ENCODE results near the gene HSPB9. TPM values are rescaled to one million over a fixed set of nuclear protein-coding genes. Genes with fewer than 3 reads are reported as not detected.

Gene HSPB9
- total RNA-seq, 1 donor from 2014 or later, result 1.2 TPM

DNA sequence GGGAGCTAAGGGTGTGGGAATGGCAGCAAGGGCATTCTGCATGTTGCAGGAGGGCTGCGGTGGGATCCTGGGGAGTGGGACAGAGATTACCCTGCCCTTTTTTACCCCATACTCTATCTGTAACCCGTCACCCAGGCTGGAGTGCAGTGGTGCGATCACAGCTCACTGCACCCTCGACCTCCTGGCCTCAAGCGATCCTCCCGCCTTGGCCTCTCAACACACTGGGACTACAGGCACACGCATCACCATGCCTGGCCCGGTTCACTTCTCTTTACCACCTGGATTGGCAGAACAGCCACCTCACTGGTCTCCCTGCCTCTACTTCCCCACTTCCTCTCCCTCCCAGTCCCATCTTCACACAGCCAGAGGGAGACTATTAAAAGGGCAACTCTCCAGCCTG lies 33.9 kb upstream of the HSPB9 start:
- DNase-seq (ENCODE audit: extremely low spot score in 2 of 2), result no peak
- Histone ChIP-seq H3K4me3 (no peak overlapping the region), H3K36me3 (no peaks in the 10 kb centered on the region), H3K9me3 (no peaks in the 10 kb centered on the region), H3K4me1 (no peaks in the 10 kb centered on the region), H3K27me3 (no peaks in the 10 kb centered on the region), H3K27ac (no peak overlapping the region)
- no peak for TF ChIP-seq POLR2AphosphoS5 (IDR thresholded peaks at IDR 0.05; ENCODE audit: insufficient read depth in 1 of 2, low read depth in 1 of 2)
- TF ChIP-seq POLR2A (IDR thresholded peaks at IDR 0.05), result no peak
- TF ChIP-seq, protein P1, sequence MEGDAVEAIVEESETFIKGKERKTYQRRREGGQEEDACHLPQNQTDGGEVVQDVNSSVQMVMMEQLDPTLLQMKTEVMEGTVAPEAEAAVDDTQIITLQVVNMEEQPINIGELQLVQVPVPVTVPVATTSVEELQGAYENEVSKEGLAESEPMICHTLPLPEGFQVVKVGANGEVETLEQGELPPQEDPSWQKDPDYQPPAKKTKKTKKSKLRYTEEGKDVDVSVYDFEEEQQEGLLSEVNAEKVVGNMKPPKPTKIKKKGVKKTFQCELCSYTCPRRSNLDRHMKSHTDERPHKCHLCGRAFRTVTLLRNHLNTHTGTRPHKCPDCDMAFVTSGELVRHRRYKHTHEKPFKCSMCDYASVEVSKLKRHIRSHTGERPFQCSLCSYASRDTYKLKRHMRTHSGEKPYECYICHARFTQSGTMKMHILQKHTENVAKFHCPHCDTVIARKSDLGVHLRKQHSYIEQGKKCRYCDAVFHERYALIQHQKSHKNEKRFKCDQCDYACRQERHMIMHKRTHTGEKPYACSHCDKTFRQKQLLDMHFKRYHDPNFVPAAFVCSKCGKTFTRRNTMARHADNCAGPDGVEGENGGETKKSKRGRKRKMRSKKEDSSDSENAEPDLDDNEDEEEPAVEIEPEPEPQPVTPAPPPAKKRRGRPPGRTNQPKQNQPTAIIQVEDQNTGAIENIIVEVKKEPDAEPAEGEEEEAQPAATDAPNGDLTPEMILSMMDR (IDR thresholded peaks at IDR 0.05), result no peak
- intact Hi-C loops (cut with DNase I), result no loop called here

DNA sequence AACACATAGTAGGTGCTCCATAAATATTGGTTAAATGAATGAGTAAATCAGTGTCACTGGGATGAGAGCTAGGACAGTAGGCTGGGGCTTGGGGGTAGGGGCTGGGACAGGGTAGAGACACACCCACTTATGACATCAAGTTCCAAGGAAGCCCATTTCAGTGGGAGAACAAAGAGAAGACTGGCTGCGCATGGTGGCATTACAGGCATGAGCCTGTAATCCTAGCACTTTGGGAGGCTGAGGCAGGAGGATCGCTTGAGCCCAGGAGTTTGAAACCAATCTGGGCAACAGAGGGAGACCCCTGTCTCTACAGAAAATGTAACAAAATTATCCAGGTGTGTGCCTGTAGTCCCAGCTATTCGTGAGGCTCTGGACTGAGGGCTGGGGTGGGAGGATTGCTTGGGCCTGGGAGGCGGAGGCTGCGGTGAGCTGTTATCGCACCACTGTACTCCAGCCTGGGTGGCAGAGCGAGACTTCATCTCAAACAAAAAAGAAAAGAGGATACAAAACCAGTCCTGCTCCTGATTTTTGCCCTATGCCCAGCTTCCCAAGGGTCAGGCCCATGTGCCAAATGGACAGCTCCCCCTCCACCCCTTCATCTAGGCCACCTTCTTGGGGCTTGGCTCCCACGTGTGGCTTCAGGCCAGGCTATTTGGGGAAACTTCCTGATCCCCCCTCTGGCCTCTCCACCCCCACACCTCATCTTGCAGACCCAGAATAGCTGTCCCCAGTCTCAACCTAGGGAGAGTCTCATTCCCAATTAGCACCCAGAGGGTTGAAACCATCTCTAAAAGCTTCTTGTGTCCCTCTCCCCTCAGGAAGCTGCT lies 31.4 kb upstream of the HSPB9 start:
- Histone ChIP-seq H3K27me3 (no peaks in the 10 kb centered on the region), H3K36me3 (no peaks in the 10 kb centered on the region), H3K27ac (no peak overlapping the region), H3K9me3 (no peaks in the 10 kb centered on the region), H3K4me1 (no peaks in the 10 kb centered on the region), H3K4me3 (no peak overlapping the region)
- TF ChIP-seq, protein P1 (IDR thresholded peaks at IDR 0.05), result no peak
- TF ChIP-seq POLR2A (IDR thresholded peaks at IDR 0.05), result no peak
- TF ChIP-seq POLR2AphosphoS5 (IDR thresholded peaks at IDR 0.05; ENCODE audit: insufficient read depth in 1 of 2, low read depth in 1 of 2), result no peak
- DNase-seq (ENCODE audit: extremely low spot score in 2 of 2), result no peak
- intact Hi-C loops (cut with DNase I), result no loop called here

DNA sequence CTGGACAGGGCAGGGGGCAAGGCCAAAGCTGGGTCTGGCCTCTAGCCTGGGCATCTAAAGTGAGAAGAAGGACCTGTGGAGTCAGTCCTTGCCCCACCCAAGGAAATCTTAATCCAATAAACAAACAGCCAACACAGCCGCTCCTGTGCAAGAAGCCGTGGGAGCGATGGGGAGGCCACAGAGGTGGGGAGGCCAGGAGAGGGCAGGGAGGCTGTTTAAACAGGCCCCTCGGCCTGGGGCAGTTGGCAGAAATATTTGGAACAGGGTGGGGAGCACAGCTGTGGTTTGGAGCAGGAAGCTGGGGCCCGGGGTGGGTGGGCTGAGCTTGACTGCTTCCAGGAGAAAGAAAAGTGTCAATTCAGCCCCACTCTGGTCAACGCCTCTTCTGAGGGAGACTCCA lies 29.7 kb upstream of the HSPB9 start:
- Histone ChIP-seq H3K27me3 (no peaks in the 10 kb centered on the region), H3K4me1 (peaks cover 5% of the 10 kb centered on the region), H3K9me3 (no peaks in the 10 kb centered on the region), H3K36me3 (no peaks in the 10 kb centered on the region), H3K4me3 (no peak overlapping the region), H3K27ac (no peak overlapping the region)
- TF ChIP-seq POLR2A (IDR thresholded peaks at IDR 0.05), result no peak
- TF ChIP-seq, protein P1 (IDR thresholded peaks at IDR 0.05), result no peak
- no peak for TF ChIP-seq POLR2AphosphoS5 (IDR thresholded peaks at IDR 0.05; ENCODE audit: insufficient read depth in 1 of 2, low read depth in 1 of 2)
- intact Hi-C loops (cut with DNase I), result no loop called here
- DNase-seq (ENCODE audit: extremely low spot score in 2 of 2), result no peak

DNA sequence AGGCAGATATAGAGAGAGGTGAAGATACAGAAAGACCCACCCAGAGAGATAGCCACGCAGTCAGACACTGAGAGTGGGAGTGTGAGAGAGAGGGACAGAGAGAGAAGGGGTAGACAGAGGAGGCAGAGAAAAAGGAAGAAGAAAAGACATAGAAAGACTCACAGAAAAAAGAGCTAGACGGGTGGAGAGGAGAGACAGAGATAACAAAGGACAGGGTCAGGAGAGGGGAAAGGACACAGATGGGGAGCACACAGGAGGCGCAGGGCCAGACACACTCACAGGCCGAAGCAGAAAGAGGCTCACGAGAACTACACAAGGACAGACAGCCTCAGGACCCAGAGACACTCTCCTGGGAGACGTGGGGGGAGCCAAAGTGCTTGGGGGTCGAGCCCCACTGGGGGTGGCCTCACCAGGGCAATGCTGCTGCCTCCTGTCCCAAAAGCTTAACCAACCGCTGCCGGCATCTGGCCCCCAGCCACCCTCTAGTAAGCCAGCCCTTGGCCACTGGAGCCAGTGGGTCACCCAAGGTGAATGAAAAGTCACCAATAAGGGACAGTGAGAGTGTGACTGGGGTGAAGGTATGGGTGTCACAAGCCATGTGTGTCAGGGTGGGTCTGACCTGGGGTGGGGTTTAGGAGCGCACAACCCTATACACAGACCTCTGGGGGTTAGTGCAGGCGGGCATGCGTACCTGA lies 28.1 kb upstream of the HSPB9 start:
- Histone ChIP-seq H3K4me1 (peaks cover 12% of the 10 kb centered on the region), H3K9me3 (no peaks in the 10 kb centered on the region), H3K27me3 (no peaks in the 10 kb centered on the region), H3K4me3 (no peak overlapping the region), H3K36me3 (no peaks in the 10 kb centered on the region), H3K27ac (no peak overlapping the region)
- TF ChIP-seq POLR2AphosphoS5 (IDR thresholded peaks at IDR 0.05; ENCODE audit: insufficient read depth in 1 of 2, low read depth in 1 of 2) (no peak), POLR2A (IDR thresholded peaks at IDR 0.05) (no peak)
- TF ChIP-seq, protein P1 (IDR thresholded peaks at IDR 0.05), result no peak
- intact Hi-C loops (cut with DNase I), result no loop called here
- DNase-seq (ENCODE audit: extremely low spot score in 2 of 2), result no peak

All from vagina (tissue), 2 donors.